Measurements from ENCODE around the gene MEAK7.
"Not testable (repeated sequence)": the region's sequence is repeated elsewhere in the genome, so short reads cannot be mapped to it uniquely, and the experiment has no call there.

Gene MEAK7

DNA sequence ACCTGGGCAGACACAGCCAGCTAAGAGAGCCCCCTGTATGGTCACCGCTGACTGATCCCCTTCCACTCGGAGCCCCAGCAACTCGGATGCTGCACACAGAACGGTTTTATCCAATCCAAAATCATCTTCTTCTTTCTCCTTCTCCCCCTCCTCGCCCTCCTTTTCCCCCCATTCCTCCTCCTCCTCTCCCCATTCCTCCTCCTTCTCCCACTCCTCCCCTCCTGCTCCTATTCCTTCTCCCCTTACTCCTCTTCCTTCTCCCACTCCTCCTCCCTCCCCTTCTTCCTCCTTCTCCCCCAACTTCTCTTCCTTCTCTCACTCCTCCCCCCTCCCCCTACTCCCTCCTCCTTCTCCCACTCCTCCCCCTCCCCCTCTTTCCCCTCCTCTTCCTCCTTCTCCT is 30.4 kb upstream of the MEAK7 start:
- no peak for DNase-seq (ENCODE audit: low read depth, low spot score)

GRCh38 chr16:84532855-84533486 is 28.5 kb upstream of the MEAK7 start:
- DNase-seq (ENCODE audit: low read depth, low spot score) = peak; percentile 49

- DNase-seq (ENCODE audit: low read depth, low spot score) = peak; percentile 96
These were observed 27.8 kb upstream of the MEAK7 start for GRCh38 chr16:84532291-84532724.

- no peak for DNase-seq (ENCODE audit: low read depth, low spot score)
These were observed 27.2 kb upstream of the MEAK7 start for GRCh38 chr16:84531671-84532111.

DNA sequence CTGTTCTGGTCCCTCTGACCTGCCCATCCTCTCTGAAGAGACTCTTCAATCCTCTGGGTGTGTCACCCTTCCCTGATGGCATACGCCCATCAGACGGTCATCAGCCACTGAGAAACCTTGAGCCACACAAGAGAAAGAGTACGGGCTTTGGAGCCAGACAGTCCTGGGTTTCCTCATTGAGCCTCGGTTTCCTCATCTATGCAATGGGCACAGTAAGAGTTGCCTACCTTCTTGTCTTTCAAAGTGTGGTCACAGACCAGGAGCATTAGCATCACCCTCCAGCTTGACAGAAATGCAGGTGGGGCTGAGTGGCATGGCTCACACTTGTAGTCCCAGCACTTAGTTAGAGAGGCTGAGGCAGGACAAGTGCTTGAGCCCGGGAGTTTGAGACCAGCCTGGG is 26.1 kb upstream of the MEAK7 start:
- no peak for DNase-seq (ENCODE audit: low read depth, low spot score)

GRCh38 chr16:84529607-84530006 is 25.1 kb upstream of the MEAK7 start:
- no peak for DNase-seq (ENCODE audit: low read depth, low spot score)

DNA sequence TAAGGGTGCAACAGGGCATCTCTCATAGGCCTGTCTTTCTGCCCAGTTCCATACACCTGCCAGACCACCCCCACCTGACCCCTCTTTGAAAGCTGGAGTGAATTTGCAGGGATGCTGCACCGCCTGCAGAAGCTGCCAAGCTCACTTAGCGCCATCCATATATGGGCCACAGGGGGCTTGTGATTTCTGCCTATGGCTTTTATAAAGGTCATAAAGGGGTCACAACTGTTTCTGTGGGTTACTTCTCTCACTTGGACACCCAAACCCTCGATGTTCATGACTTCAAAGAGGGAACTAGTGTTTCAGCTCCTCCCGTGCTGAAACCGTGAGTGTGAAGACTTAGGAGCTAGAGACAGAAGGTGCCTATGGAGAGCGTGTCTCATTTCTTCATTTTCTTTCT is 23.9 kb upstream of the MEAK7 start:
- no peak for DNase-seq (ENCODE audit: low read depth, low spot score)

- DNase-seq (ENCODE audit: low read depth, low spot score) = no peak
These were observed 23.2 kb upstream of the MEAK7 start for GRCh38 chr16:84527532-84528269.

DNA sequence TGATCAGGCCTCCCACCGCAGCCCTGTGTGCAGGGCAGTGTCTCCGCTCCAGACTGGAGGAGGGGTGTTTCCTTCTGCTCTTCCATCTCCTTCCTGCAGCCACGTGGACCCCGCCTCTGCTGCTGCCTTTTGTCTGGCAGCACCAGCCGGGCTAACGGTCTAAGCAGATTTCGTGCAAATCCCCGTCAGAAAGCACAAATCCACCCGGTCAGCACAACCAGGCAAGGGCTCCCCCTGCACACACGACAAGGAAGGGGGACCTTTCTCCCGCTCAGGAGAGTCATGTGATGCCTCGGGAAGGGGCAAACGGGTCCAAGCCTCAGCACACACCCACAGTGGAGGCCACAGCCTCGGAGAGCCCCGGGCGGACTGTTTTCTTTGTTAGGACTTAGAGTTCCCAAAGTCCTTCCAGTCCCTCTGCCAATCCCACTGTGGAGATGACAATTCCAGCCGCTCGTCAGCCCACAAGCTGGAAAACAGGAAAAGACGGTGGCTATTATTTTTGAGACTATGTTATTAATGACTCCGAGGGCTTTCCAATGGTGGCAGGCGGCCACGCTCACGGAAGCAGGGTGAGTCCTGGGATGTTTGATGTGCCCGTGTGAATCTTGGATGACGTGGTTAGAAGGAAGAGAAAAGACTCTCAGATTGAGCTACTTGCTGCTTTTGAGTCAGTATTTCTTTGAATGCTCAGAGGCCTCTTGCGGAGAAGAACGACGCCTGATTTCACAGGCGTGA is 22.5 kb upstream of the MEAK7 start:
- DNase-seq (ENCODE audit: low read depth, low spot score) = peak; percentile 84

GRCh38 chr16:84524941-84525581 is 20.6 kb upstream of the MEAK7 start:
- DNase-seq (ENCODE audit: low read depth, low spot score) = not testable (repeated sequence)

DNA sequence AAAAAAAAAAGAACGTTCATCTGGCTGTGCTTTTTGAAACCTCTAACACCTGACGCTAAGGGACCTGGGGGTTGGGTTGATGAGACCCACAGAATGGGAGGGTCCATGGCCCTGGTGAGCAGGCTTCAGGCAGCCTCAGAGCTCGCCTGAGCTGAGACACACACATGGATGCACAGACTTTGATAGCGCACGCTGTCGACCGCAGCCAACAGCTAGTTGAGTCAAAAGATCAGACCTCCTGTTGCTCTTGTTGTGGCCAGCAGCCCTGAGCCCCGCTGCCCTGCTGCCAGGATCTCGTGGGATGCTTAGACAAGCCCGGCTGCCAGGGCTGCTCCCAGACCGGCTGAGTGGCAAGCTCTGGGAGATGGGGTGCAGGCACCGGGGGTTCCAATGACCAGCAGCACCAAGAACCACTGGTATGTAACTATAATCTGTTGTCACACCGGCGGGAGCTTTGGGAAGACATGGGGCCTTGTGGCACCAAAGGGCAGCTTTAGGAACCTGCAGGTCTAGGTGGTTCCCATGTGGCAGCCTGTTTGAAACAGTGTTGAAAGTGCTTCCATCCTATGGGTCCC is 20.0 kb upstream of the MEAK7 start:
- peak; percentile 51 for DNase-seq (ENCODE audit: low read depth, low spot score)

DNA sequence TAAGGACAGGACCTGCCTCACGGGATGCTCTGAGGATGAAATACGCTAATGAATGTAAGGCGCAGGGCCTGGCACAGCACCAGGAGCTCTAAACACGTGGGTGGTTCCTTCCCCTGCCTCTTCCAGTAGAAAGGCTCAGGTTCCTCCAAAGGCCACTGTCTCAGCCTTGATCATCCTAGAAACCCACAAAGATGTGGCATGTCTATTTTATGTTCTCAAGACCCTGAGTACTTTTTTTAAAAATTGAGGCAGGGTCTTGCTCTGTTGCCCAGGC is 17.0 kb upstream of the MEAK7 start:
- DNase-seq (ENCODE audit: low read depth, low spot score) = no peak

DNA sequence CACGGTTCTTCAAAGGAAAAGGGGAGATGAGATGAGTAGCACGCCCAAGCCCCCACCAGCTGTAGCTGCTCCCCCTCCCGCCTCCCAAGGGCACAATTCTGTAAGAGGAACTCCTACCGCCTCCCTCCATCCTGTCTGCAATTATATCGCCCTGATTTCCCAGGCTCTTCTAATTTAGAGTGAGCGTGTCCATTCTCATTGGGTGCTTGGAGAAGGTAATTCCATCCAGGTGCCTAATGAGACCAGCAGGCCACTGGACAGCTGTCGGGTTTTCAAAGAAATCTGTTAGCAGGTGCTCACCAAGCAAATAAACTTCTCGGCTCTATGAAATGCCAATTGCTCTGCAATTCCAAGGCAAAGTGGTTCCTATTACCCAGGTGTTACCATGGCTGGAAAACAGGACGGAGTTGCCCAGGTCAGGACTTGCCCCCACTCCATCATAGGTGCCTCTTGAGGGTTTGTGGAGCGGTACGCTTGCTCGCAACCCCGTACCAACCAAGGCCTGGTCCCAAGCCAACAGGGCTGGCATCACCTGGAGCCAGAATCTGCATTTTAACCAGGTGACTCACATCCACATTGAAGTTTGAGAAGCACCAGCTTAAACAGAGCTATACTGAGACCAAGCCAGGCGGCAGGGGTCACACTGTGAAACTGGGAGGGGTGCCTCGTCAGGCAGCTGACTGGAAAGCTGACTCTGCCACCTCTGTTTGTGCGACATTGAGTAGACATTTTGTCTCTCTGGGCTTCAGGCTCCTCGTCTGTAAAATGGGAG is 16.5 kb upstream of the MEAK7 start:
- DNase-seq (ENCODE audit: low read depth, low spot score) = peak; percentile 37

DNA sequence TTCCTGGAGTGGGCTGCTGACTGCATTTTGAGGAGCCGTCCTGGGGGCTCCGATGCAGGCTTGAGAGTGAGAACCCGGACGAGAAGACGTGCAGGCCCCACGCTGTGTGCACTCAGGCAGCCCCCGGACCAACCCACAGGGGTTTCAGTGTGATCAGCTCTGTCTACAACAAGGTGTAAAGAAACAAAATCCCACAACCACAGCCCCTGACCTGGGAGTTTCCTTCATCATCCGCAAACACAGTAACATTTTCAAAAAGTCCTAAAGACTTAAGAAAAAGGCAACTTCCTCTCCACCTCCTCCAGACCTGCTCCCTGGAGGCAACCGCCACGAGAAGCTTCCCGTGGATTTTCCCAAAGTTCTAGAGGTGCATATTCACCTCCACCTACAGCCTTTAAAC is 15.4 kb upstream of the MEAK7 start:
- DNase-seq (ENCODE audit: low read depth, low spot score) = no peak

GRCh38 chr16:84518804-84519341 is 14.4 kb upstream of the MEAK7 start:
- no peak for DNase-seq (ENCODE audit: low read depth, low spot score)

DNA sequence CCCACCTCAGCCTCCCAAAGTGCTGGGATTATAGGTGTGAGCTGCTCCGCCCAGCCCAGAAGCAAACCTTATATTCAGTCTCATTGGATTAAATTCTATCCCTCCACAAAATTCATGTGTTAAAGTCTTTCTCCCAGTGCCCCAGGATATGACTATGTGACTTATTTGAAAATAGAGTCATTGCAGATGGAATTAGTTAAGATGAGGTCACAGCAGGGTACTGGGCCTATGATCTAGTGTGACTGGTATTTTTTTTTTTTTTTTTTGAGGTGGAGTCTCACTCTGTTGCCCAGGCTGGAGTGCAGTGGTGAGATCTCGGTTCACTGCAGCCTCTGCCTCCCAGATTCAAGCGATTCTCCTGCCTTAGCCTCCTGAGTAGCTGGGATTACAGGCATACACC is 13.8 kb upstream of the MEAK7 start:
- not testable (repeated sequence) for DNase-seq (ENCODE audit: low read depth, low spot score)

- no peak for DNase-seq (ENCODE audit: low read depth, low spot score)
These were observed 12.9 kb upstream of the MEAK7 start for GRCh38 chr16:84517366-84517765.

GRCh38 chr16:84514874-84515835 is 10.7 kb upstream of the MEAK7 start:
- DNase-seq (ENCODE audit: low read depth, low spot score) = no peak

GRCh38 chr16:84514295-84514873 is 9.9 kb upstream of the MEAK7 start:
- no peak for DNase-seq (ENCODE audit: low read depth, low spot score)
